Vagina (tissue), 2 donors: ENCODE results near the gene C2orf42. TPM values are rescaled to one million over a fixed set of nuclear protein-coding genes. Genes with fewer than 3 reads are reported as not detected.
"Not testable (repeated sequence)": the region's sequence is repeated elsewhere in the genome, so short reads cannot be mapped to it uniquely, and the experiment has no call there.

Experiments
- DNase-seq, 2 donors: peaks; one replicate each; pipeline ENCODE4 v3.0.0-alpha.2; 2017; ENCODE audit errors: extremely low spot score in 2 of 2
- H3K27ac ChIP-seq: fragments of 200-600 bp; sonication (generic); one replicate; pipeline ENCODE4 v1.5.1; 2019
- H3K27me3 ChIP-seq: fragments of 200-600 bp; sonication (generic); one replicate; pipeline ENCODE4 v1.5.1; 2019
- H3K36me3 ChIP-seq, 2 donors: fragments of 200-600 bp; sonication (generic); one replicate each; pipeline ENCODE4 v1.5.1; 2017 to 2019
- H3K4me1 ChIP-seq: fragments of 200-600 bp; sonication (generic); one replicate; pipeline ENCODE4 v1.5.1; 2019
- H3K4me3 ChIP-seq, 2 donors: fragments of 200-600 bp; sonication (generic); 1 replicate in 1 of 2; 2 replicates in 1 of 2; pipeline ENCODE4 v1.5.1; 2016 to 2019
- H3K9me3 ChIP-seq: fragments of 200-600 bp; sonication (generic); one replicate; pipeline ENCODE4 v1.5.1; 2019
- CTCF ChIP-seq, 3 experiments: fragments of 450-650 bp in 2 of 3; fragments of 200-600 bp in 1 of 3; sonication (generic) in 1 of 3; IDR thresholded peaks; one replicate each; pipeline ENCODE4 v1.5.1; 2017 to 2019; ENCODE audit warnings: antibody characterized with exemption in 3 of 3, mild to moderate bottlenecking in 2 of 3, moderate library complexity in 2 of 3
- POLR2A ChIP-seq, 2 donors: fragments of 450-650 bp; IDR thresholded peaks; one replicate each; pipeline ENCODE4 v1.6.1; 2017; ENCODE audit warnings: antibody characterized with exemption in 2 of 2, mild to moderate bottlenecking in 2 of 2, moderate library complexity in 2 of 2
- POLR2AphosphoS5 ChIP-seq, 2 donors: sonication (generic); formaldehyde crosslinking; IDR thresholded peaks; one replicate each; pipeline ENCODE4 v1.9.0; 2017; ENCODE audit warnings: antibody characterized with exemption in 2 of 2, mild to moderate bottlenecking in 2 of 2, low read depth in 1 of 2; ENCODE audit not compliant: insufficient read depth in 1 of 2
- intact Hi-C: fragments of 100-400 bp; cut with DNase I; formaldehyde crosslinking; loops from one replicate; pipeline ENCODE4 v1.15.1; 2023
- total RNA-seq: library from RNA; depleted of rRNA; stranded (reverse); fragments of >200 nt; gene quantifications from one replicate; pipeline ENCODE4 v1.2.3, GENCODE V29; 2016

The C2orf42 gene
- total RNA-seq, 1 donor from 2014 or later: 17.4 TPM

GRCh38 chr2:70133491-70134322, 57.1 kb downstream of the C2orf42 start:
- Histone ChIP-seq H3K36me3 (no peaks in the 10 kb centered on the region), H3K27me3 (no peaks in the 10 kb centered on the region), H3K9me3 (no peaks in the 10 kb centered on the region), H3K4me1 (peaks cover 64% of the 10 kb centered on the region), H3K27ac (peak overlapping the region; percentile 96), H3K4me3 (no peak overlapping the region)
- intact Hi-C loops: no loop called here
- no peak for TF ChIP-seq CTCF (IDR thresholded peaks at IDR 0.05)
- no peak for TF ChIP-seq POLR2A (IDR thresholded peaks at IDR 0.05)
- no peak for TF ChIP-seq POLR2AphosphoS5 (IDR thresholded peaks at IDR 0.05; ENCODE audit: insufficient read depth in 1 of 2, low read depth in 1 of 2)
- no peak for DNase-seq

GRCh38 chr2:70133127-70133452, 57.7 kb downstream of the C2orf42 start:
- H3K4me1 ChIP-seq: peaks cover 66% of the 10 kb centered on the region
- intact Hi-C loops: no loop called here

DNA sequence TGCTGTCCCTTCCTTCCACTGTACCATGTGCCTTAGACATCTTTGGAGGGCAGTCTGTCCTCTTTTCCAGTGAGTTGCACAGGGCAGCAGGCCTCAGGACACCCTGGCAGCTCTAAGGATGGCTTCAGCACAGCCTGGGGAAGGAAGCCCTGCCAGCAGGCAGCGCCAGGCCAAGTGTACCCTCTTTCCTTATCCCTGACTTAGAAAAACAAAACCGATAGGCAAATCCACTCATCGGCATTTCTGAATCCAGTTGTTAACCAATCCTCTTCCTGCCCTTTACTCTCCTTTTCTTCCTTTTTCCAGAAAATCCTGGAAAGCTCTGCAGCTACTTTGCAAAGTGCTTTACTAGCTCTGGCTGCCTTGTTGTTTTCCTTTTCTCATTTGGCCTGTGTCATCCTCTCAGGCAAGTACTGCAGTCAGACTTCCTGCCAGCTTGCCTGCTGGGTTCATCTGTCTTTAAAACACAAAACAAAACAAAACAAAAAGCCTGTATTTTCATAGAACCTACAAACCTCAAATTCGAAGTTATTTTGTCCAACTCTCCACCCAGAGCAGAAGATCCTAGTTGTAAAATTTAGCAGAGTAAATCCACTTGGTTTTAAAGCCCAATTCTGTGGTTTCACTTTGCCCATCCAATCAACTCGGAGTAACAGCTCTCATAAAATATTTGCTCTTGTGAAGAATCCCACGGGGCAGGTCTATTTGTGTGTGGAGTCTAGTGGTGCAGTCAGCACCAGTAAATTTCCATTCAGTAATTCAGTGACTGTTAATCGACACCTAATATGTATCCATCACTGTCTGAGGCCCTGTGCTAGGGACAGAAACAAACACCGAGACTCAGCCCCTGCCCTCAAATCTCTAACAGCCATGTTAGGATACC, 58.3 kb downstream of the C2orf42 start:
- H3K9me3 ChIP-seq: no peaks in the 10 kb centered on the region
- H3K4me3 ChIP-seq: peak overlapping the region; percentile 41 to 51
- no peaks in the 10 kb centered on the region for H3K36me3 ChIP-seq
- peaks cover 72% of the 10 kb centered on the region for H3K4me1 ChIP-seq
- no peak for TF ChIP-seq CTCF (IDR thresholded peaks at IDR 0.05)
- TF ChIP-seq POLR2AphosphoS5 (IDR thresholded peaks at IDR 0.05; ENCODE audit: insufficient read depth in 1 of 2, low read depth in 1 of 2): peak; percentile 59 to 91
- peak in 1 of 2 donors; percentile 11 for TF ChIP-seq POLR2A (IDR thresholded peaks at IDR 0.05)
- intact Hi-C loops: no loop called here
- peak overlapping the region; percentile 96 for H3K27ac ChIP-seq
- H3K27me3 ChIP-seq: no peaks in the 10 kb centered on the region
- DNase-seq: no peak

More at GRCh38 chr2:70133127-70133452, 57.7 kb downstream of the C2orf42 start:
- H3K27me3 ChIP-seq: no peaks in the 10 kb centered on the region
- H3K36me3 ChIP-seq: no peaks in the 10 kb centered on the region
- TF ChIP-seq CTCF (IDR thresholded peaks at IDR 0.05): no peak
- no peak for TF ChIP-seq POLR2AphosphoS5 (IDR thresholded peaks at IDR 0.05; ENCODE audit: insufficient read depth in 1 of 2, low read depth in 1 of 2)
- no peak for TF ChIP-seq POLR2A (IDR thresholded peaks at IDR 0.05)
- no peak for DNase-seq
- peak overlapping the region; percentile 41 to 51 for H3K4me3 ChIP-seq
- H3K27ac ChIP-seq: peak overlapping the region; percentile 96
- H3K9me3 ChIP-seq: no peaks in the 10 kb centered on the region

DNA sequence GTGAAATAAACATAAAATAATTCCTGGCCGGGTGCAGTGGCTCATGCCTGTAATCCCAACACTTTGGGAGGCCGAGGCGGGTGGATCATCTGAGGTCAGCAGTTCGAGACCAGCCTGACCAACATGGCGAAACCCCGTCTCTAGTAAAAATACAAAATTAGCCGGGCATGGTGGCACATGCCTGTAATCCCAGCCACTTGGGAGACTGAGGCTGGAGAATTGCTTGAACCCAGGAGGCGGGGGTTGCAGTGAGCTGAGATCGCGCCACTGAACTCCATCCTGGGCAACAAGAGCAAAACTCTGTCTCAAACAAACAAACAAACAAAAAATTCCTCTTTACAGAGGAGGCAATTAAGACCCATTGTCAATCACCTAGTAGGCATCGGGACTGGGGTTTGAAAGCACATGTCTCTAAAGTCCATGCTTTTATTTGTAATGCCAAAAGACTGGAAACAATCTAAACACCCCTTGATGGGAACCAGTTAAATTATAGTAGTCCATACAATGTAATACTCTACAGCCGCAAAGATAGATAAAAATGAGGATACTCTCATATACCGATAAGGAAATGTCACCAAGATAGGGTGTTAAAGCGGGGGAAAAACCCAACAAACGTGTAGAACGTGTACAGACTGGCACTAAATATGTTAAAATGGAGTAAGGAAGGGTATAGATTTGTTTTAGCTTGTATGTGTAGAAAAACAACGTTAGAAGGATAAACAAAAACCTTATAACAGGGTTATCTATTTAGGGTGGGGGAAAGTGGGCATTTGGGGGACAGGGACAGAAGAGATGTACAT, 59.3 kb downstream of the C2orf42 start:
- Histone ChIP-seq H3K27ac (peak overlapping the region; percentile 96), H3K4me1 (peaks cover 78% of the 10 kb centered on the region), H3K4me3 (peak overlapping the region; percentile 41 to 51)
- H3K36me3 ChIP-seq, H3K9me3 ChIP-seq, DNase-seq, H3K27me3 ChIP-seq, intact Hi-C loops: not testable (repeated sequence)

DNA sequence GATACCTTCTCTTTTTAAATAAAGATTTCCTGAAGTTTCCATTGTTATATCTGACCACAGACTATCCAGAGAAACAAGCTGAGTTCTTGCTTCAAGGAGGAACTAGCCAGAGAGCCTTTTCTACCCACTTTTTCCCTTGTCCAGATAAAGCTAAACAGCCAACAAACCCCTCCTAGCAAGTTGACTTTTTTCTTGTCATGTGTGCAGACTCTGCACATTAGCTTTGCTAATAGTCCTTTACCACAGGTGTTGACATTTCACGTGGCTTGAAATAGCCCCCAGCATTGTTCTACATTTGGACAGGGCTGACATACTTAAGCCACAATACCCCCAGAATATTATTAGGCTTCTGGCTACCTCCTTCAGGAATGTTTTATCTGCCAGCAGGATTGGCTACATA, 62.8 kb downstream of the C2orf42 start:
- Histone ChIP-seq H3K27ac (peak overlapping the region; percentile 17), H3K9me3 (no peaks in the 10 kb centered on the region), H3K27me3 (no peaks in the 10 kb centered on the region), H3K4me3 (no peak overlapping the region), H3K4me1 (peaks cover 70% of the 10 kb centered on the region), H3K36me3 (no peaks in the 10 kb centered on the region)
- no peak for DNase-seq
- no peak for TF ChIP-seq POLR2AphosphoS5 (IDR thresholded peaks at IDR 0.05; ENCODE audit: insufficient read depth in 1 of 2, low read depth in 1 of 2)
- TF ChIP-seq POLR2A (IDR thresholded peaks at IDR 0.05): no peak
- TF ChIP-seq CTCF (IDR thresholded peaks at IDR 0.05): no peak
- intact Hi-C loops: no loop called here
